Suprapubic skin (tissue), 3 donors: ENCODE measurements around the gene PLIN3.

ENCODE experiments used
- EP300 ChIP-seq: sonication (generic); formaldehyde crosslinking; IDR thresholded peaks from one replicate; pipeline ENCODE4 v1.6.1; 2017; ENCODE audit warnings: antibody characterized with exemption
- POLR2A ChIP-seq, 2 donors: fragments of 450-650 bp; IDR thresholded peaks; one replicate each; pipeline ENCODE4 v1.6.1; 2017; ENCODE audit warnings: antibody characterized with exemption in 2 of 2, mild to moderate bottlenecking in 2 of 2, moderate library complexity in 2 of 2
- TF ChIP-seq, protein P1 (sequence below), 2 donors: fragments of 200-600 bp in 1 of 2; fragments of 450-650 bp in 1 of 2; sonication (generic) in 1 of 2; IDR thresholded peaks; one replicate each; pipeline ENCODE4 v1.5.1; 2016 to 2019; ENCODE audit warnings: antibody characterized with exemption in 2 of 2, mild to moderate bottlenecking in 1 of 2, moderate library complexity in 1 of 2

- TF ChIP-seq, protein P1, sequence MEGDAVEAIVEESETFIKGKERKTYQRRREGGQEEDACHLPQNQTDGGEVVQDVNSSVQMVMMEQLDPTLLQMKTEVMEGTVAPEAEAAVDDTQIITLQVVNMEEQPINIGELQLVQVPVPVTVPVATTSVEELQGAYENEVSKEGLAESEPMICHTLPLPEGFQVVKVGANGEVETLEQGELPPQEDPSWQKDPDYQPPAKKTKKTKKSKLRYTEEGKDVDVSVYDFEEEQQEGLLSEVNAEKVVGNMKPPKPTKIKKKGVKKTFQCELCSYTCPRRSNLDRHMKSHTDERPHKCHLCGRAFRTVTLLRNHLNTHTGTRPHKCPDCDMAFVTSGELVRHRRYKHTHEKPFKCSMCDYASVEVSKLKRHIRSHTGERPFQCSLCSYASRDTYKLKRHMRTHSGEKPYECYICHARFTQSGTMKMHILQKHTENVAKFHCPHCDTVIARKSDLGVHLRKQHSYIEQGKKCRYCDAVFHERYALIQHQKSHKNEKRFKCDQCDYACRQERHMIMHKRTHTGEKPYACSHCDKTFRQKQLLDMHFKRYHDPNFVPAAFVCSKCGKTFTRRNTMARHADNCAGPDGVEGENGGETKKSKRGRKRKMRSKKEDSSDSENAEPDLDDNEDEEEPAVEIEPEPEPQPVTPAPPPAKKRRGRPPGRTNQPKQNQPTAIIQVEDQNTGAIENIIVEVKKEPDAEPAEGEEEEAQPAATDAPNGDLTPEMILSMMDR (IDR thresholded peaks at IDR 0.05) = no peak
- TF ChIP-seq POLR2A (IDR thresholded peaks at IDR 0.05) (no peak), EP300 (no peak)
Measured at GRCh38 chr19:4821265-4821664, 46.2 kb downstream of the PLIN3 start.
